Stimulated activated CD4-positive, alpha-beta T cell treated with anti-CD3 and anti-CD28 coated beads, TNF-alpha, amount 100 ng/mL, for 4 hours (primary cell): Measurements from ENCODE around the gene PREP.
"Not testable (repeated sequence)": the region's sequence is repeated elsewhere in the genome, so short reads cannot be mapped to it uniquely, and the experiment has no call there.

Experiments
- DNase-seq, 3 experiments: peaks; one replicate each; pipeline ENCODE4 v3.0.0-alpha.2; 2020; ENCODE audit warnings: low read depth in 3 of 3

PREP gene

DNA sequence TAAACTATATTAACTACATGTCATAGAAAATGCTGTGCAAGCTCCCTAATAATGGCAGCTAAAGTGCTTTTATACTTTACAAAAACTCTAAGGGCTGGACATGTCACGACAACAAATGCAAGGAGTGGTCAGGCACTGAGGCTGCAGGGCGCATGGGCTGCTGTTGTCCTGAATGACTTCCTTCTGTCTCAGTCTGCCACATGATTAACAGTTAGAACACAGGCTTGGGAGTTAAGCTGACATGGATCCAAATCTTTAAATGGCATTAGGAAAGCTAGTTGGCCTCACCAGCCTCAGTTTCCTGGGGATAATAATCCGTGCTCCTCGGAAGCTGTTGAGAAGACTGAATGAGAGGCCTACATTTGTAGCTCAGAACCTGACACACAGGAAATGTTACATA is 57.4 kb downstream of the PREP start:
- DNase-seq = no peak

GRCh38 chr6:105344881-105345370 is 58.0 kb downstream of the PREP start:
- DNase-seq = no peak

DNA sequence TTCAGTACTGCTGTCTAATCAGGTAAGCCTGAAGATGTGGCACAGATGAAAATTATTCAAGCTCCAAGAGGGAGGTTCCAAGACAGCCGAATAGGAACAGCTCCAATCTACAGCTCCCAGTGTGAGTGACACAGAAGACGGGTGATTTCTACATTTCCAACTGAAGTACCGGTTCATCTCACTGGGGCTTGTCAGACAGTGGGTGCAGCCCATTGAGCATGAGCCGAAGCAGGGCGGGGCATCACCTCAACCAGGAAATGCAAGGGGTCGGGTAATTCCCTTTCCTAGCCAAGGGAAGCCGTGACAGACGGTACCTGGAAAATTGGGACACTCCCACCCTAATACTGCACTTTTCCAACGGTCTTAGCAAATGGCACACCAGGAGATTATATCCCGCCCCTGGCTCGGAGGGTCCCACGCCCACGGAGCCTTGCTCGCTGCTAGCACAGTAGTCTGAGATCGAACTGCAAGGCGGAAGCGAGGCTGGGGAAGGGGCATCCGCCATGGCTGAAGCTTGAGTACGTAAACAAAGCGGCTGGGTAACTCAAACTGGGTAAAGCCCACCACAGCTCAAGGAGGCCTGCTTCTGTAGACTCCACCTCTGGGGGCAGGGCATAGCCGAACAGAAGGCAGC is 64.4 kb downstream of the PREP start:
- not testable (repeated sequence) for DNase-seq

DNA sequence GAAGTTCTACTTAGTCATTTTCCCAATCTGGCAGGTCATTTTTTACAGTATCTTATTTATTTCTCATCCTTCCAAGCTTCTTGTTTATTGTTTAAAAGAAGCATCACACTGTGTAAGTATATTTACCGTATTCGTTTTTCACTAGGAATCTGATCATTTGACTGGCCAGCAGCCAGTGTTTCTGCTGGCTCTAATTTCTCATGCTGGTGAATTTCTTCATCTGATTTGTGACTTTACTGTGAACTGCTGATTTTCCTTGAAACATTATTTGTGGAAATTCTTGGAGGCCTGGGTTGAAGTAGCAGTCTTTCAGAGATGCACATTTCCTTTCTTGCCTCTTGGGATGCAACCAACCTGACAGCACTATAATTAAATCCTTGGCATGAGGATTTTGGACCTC is 65.9 kb downstream of the PREP start:
- no peak for DNase-seq

DNA sequence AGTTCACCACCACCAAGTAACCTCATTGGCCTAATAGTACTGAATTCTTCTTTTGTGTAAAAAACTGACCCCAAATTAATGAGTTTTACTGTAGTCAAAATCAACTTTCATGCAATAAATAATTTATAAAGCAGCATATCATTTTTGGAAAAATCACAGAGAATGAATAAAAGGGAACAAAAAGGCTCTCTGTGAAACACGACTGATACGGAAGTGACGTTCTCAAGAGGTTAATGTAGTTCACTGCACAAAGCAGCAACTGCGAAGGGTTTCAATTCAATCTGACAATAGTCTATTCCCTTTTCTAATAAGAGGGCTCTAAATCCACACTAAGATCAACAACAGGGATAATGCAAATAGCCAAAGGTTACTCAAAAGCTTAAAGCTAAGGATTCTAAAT is 70.3 kb downstream of the PREP start:
- DNase-seq = no peak

DNA sequence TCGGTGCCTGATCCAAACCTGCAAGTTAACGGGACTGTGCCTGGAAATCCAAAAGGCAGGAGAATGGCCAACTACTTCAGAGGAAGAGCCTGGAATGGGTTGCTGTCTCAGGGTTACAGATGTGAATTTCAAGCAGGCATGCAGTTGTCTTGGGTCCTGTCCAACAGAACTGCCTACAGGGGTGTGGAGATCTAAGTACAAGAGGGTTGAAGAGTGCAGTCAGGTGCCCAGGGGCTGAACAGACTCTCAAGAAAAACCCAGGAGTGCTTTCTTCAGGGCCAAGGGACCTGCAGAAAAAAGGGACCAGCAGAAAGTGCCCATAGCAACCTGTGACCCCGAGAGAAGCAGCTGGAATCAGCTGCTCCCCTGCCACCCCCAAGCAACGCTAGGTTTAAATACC is 71.0 kb downstream of the PREP start:
- DNase-seq = no peak

DNA sequence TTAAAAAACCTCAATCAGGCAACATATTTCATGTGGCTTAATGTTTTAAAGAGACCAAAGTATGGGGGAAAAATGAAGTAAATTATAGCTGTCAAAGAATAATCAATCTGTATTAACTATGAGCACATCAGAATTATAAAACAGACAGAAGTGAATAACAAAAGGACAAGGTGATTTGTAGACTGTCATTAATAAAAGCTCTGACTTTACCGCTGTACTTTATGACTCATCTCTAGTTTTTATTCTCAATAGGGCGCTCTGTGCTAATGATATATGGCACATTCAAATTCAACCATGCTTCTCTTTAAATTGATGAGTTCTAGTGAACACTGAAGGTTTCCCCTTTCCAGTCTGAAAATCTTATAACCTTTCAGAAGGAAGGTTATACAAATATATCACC is 72.0 kb downstream of the PREP start:
- DNase-seq = no peak

DNA sequence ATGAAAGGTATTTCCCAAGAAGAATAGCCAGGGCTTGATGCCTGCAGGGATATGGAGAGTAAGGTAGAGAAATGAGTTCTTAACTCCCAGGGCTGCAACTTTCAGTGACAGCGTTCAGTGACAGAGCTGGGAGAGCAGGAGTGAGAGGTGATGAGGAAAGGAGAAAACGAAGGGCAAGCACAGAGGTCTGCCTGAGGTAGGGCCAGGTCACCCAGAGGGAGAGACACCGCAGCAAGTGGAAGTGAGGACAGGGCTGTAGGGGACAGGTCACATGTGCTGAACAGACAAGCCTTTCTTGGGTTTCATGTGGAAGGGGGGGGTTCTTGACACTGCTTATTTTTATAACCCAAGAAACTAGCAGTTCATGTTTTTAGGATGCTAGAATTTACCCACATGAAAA is 72.5 kb downstream of the PREP start:
- DNase-seq = no peak

DNA sequence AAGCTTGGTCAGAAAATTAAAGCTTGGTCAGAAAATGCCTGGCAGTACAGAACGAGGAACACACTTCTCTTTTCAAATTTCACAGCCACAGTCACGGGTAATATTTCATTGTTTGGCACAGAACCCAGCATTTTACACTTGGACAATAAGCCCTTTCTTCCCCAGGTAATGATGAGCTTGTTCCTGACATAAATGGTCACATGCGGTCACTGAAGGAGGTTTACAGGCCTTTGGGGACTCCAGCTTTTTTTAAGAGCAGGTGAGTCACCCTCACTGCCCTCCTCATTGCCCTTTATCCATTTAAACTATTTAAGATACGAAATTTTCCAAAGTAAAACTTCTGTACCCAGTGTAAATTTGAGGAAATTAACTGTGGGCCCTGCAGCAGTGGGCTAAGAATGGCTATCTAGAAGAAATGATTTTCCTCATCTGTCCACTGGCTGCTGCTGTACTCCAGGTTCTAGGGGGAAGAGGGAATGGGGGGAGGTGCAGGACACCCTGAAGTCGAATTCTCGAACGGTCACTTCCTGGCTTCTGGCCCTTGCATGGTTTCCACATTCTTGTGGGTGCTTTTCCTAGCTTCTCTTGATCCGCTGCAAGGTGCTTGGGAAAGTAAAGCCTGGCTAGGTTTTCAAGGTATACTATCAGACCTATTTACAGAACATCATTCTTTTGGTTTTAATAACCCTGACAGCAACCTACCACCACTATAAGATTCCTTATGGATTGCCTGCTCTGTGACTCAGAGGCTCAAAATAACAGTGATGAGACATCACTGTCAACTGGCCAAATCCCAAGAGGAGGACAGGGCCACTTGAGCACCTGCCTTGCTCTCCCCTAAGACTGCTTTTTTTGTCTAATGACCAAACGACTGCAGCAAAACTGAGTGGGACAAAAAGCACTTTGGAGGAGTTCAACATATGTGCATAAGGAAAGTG is 75.8 kb downstream of the PREP start:
- DNase-seq = no peak

- DNase-seq = no peak
These were observed 76.7 kb downstream of the PREP start for GRCh38 chr6:105326216-105326615.

DNA sequence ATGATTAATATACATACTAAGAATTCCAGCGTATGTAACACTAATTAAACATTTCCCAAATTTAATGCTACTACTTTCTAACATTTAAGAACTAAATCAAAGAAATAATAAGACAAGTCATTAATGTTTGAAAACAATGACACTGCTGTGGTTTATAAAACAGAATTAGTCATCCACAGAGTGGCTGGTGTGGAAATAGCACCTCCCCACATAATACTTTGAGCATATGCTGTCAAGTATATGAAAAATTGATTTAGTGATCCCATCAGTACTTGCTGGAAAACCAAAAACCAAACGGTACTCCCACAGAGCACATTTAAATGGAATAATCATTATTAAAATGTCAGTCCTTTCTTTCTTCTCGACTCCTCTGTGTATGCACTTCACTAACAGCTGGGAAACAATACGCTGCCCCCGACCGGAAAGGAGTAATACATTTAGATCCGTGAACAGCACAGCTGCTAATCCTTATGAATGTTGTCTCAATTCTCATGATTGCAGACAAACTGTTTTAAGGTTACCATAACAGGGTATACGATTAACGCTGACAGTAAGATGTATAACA is 78.4 kb downstream of the PREP start:
- DNase-seq = no peak

DNA sequence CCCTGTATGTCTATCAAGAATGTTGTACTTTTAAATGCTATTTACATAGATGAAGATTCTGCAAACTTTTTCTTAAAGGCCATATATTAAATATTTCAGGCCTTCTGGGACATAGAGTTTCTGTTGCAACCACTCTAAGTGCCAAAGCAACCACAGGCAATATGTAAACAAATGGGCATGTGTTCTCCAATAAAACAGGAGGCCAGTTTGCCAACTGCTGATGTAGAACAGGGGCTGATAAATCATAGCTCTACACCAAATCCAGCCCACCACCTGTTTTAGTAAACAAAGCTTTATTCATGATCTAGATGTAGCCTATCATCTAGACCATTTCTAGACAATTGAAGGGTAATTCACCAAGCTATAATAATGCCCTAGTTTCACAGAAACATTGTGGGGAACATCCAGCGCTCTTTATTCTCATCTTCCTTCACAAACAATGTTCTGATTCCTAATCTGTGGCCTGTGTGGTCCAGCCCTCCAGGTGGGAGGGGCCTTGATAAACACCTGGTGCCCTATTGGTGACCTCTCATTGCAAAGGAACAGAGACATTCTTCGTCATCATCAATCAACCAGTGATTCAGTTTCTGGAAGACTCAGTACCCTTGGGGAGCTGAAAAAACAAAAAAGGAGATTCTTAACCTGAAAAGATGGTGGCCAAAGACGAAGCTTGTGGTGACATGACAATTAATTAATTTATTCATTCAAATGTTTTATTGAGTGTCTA is 80.2 kb downstream of the PREP start:
- DNase-seq = no peak

DNA sequence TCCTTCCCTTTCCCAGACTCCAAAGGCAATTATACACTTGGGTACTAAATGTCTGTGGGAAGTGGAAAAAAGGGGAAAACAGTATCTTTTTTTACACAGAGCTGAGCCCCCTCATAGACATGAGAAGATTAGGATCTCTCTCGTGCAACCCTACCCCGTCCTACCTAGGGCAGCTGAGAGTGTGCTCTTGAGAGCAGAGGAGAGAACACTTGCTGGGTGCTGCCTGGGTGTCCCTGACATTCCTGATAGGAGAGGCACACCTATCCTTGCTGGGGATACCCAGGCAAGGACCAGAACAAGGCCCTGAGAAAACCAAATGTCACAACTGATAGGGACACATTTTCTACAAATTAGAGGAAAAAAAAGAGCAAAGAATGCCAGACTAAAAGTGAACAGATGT is 81.2 kb downstream of the PREP start:
- DNase-seq = no peak

- DNase-seq = no peak
These were observed 81.7 kb downstream of the PREP start for GRCh38 chr6:105321207-105321606.

DNA sequence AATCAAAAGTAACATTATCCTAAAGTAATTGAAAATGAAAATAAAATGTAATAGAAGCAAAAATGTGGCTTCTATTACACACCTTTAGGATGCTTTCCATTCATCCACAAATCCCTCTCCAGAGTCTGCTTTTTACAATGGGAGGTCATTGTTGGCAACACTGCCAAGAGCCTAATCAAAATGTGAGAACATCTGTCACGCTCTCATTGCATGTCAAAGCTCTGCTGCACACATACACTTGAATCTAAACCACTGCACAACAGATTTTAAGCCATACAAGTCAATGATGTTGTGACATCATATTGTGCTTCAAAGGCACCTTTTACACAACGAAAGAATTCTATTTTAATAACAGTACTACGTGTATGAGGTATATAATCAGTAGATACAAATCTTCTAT is 82.1 kb downstream of the PREP start:
- no peak for DNase-seq

DNA sequence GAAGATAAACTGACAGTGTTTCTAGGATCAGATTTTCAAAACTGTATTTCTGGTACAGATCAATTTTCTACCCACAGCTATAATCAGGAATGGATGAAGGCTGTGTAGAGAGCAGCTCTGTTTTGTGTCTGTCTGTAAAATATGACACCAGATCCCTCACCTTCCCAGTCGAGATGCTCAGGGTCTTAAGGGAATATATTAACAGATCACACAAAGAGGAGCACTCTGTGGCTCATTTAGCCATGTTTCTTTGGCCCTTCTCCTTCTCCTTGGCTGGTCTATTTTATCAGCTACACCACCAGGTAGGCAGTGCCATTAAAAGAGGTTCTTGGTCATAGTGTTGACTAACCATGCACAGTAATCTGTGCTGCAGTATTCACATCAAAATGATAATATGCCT is 82.6 kb downstream of the PREP start:
- no peak for DNase-seq

- DNase-seq = no peak
These were observed 83.6 kb downstream of the PREP start for GRCh38 chr6:105319331-105319730.

DNA sequence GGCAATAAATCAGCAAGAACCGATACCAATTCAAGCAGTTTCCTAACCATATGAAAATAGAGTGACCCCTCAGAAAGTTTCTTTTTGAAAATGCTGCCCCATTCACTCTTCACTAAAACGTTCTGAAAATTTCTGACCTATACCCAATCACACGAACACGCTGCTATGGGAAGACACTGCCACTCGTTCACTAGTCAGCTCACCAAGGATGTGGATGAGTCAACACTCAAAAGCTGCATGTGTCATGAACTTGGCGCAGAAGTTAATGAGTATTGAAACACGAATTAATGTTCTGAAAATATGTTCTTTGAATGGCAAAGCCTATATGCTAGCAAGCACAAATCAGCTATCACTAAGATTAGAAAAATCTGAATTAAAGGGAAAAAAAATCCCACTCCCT is 84.2 kb downstream of the PREP start:
- DNase-seq = no peak

- DNase-seq = no peak
These were observed 85.0 kb downstream of the PREP start for GRCh38 chr6:105317607-105318533.

GRCh38 chr6:105313211-105313610 is 89.7 kb downstream of the PREP start:
- DNase-seq = no peak

DNA sequence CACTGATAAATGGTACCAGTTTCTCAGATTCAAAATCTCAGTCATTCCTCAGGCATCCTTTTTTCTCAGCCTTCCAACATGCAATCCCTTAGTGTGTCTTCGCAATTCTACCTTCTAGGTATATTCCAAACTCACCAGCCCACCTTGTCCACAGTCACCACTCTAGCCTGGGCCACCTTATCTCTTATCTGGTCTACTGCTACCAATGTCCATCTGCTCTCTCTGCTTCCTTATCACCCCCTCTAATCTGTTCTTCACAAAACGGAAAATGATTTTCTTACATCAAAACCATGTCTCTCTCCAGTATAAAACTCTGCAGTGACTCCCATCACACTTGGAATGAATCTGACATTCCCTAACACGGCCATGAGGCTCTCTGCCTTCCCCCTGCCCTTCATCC is 91.9 kb downstream of the PREP start:
- DNase-seq = no peak
